ENCODE measurements around the gene CLDN15.
"Not testable (repeated sequence)": the region's sequence is repeated elsewhere in the genome, so short reads cannot be mapped to it uniquely, and the experiment has no call there.

Gene CLDN15

GRCh38 chr7:101237206-101238067 lies at the start of gene CLDN15:
Gene CLDN15 (minus strand): TSS chr7:101237802. CDS start chr7:101237581, 221 bp downstream.
- DNase-seq = no peak

GRCh38 chr7:101287032-101287431 lies 49.4 kb upstream of the CLDN15 start:
- DNase-seq = no peak

- DNase-seq = not testable (repeated sequence)
These were observed 48.3 kb upstream of the CLDN15 start for GRCh38 chr7:101285880-101286279.

- no peak for DNase-seq
These were observed 47.6 kb upstream of the CLDN15 start for GRCh38 chr7:101285171-101285570.

GRCh38 chr7:101280912-101281311 lies 43.3 kb upstream of the CLDN15 start:
- DNase-seq = not testable (repeated sequence)

GRCh38 chr7:101278461-101279292 lies 41.1 kb upstream of the CLDN15 start:
- DNase-seq = no peak

- DNase-seq = no peak
These were observed 39.6 kb upstream of the CLDN15 start for GRCh38 chr7:101277155-101277554.

GRCh38 chr7:101273206-101273605 lies 35.6 kb upstream of the CLDN15 start:
- no peak for DNase-seq

GRCh38 chr7:101271021-101271420 lies 33.4 kb upstream of the CLDN15 start:
- no peak for DNase-seq

- no peak for DNase-seq
These were observed 32.1 kb upstream of the CLDN15 start for GRCh38 chr7:101269664-101270063.

GRCh38 chr7:101265622-101266516 lies 28.3 kb upstream of the CLDN15 start:
- no peak for DNase-seq

GRCh38 chr7:101264102-101264706 lies 26.6 kb upstream of the CLDN15 start:
- not testable (repeated sequence) for DNase-seq

- no peak for DNase-seq
These were observed 20.7 kb upstream of the CLDN15 start for GRCh38 chr7:101258243-101258731.

- DNase-seq = no peak
These were observed 18.2 kb upstream of the CLDN15 start for GRCh38 chr7:101255796-101256195.

- not testable (repeated sequence) for DNase-seq
These were observed 15.6 kb upstream of the CLDN15 start for GRCh38 chr7:101253199-101253598.

- peak; percentile 98 to 99 for DNase-seq
These were observed 14.5 kb upstream of the CLDN15 start for GRCh38 chr7:101251871-101252659.

GRCh38 chr7:101250324-101250723 lies 12.7 kb upstream of the CLDN15 start:
- DNase-seq = no peak

GRCh38 chr7:101248276-101248675 lies 10.7 kb upstream of the CLDN15 start:
- no peak for DNase-seq

- no peak for DNase-seq
These were observed 7.6 kb upstream of the CLDN15 start for GRCh38 chr7:101245147-101245668.

- peak; percentile 92 for DNase-seq
These were observed 7.0 kb upstream of the CLDN15 start, which contains the start of gene FIS1 for GRCh38 chr7:101244375-101245146. Gene FIS1 (minus strand): TSS chr7:101245081. CDS start chr7:101245004, 77 bp downstream.
